Measurements from ENCODE around the gene TBC1D9. TPM values are rescaled to one million over a fixed set of nuclear protein-coding genes. Genes with fewer than 3 reads are reported as not detected.

The TBC1D9 gene
- total RNA-seq, 1 experiment from 2014 or later = 21.7 TPM

GRCh38 chr4:140725556-140725955, 30.6 kb downstream of the TBC1D9 start:
- no peak for TF ChIP-seq CTCF (IDR thresholded peaks at IDR 0.05)
- TF ChIP-seq SIN3A (IDR thresholded peaks at IDR 0.05; ENCODE audit: borderline replicate concordance, insufficient read depth, low read depth, low read length) = no peak
- no peak for TF ChIP-seq TCF7L2 (IDR thresholded peaks at IDR 0.05; ENCODE audit: low read depth, low read length)
- no peak for TF ChIP-seq REST (IDR thresholded peaks at IDR 0.05; ENCODE audit: insufficient read depth in 1 of 2, low read depth in 2 of 2, low read length in 1 of 2)
- no peak for TF ChIP-seq POLR2AphosphoS5 (IDR thresholded peaks at IDR 0.05; ENCODE audit: low read depth, low read length)
- no peaks in the 10 kb centered on the region for H3K27me3 ChIP-seq (ENCODE audit: control insufficient read depth, insufficient read depth, low read length)
- in situ Hi-C loops (cut with HindIII; ENCODE audit: low pct_unique_long_range_greater_than_20kb, low sequenced_read_pairs) (no loop called here), intact Hi-C loops (cut with micrococcal nuclease; ENCODE audit: unreplicated experiment) (no loop called here)
- no peak for DNase-seq (ENCODE audit: low read depth, low spot score)
- peaks cover 48% of the 10 kb centered on the region for H3K4me1 ChIP-seq (ENCODE audit: control insufficient read depth, insufficient read depth, low read length)
- BruUV-seq (replicated peaks) = no TSS peak
- ChIA-PET POLR2A (no interaction called here), CTCF (no interaction called here)
- peak overlapping the region; percentile 91 for H3K27ac ChIP-seq (ENCODE audit: low read length)
- no peak overlapping the region for H3K4me3 ChIP-seq (ENCODE audit: low read depth in 2 of 2, low read length in 2 of 2)
- H3K36me3 ChIP-seq (ENCODE audit: control insufficient read depth, insufficient read depth, low read length) = no peaks in the 10 kb centered on the region; the same call in 1 of the 2 replicates
- ATAC-seq = no peak
- H3K9me3 ChIP-seq (ENCODE audit: control insufficient read depth, insufficient read depth, low read depth, low read length) = no peaks in the 10 kb centered on the region

- DNase-seq (ENCODE audit: low read depth, low spot score) (no peak), ATAC-seq (no peak)
- Histone ChIP-seq H3K4me3 (ENCODE audit: low read depth in 2 of 2, low read length in 2 of 2) (no peak overlapping the region), H3K4me1 (ENCODE audit: control insufficient read depth, insufficient read depth, low read length) (peaks cover 50% of the 10 kb centered on the region), H3K36me3 (ENCODE audit: control insufficient read depth, insufficient read depth, low read length) (no peaks in the 10 kb centered on the region; the same call in 1 of the 2 replicates), H3K27me3 (ENCODE audit: control insufficient read depth, insufficient read depth, low read length) (no peaks in the 10 kb centered on the region), H3K9me3 (ENCODE audit: control insufficient read depth, insufficient read depth, low read depth, low read length) (no peaks in the 10 kb centered on the region), H3K27ac (ENCODE audit: low read length) (peak overlapping the region; percentile 91; the same call in 1 of the 2 replicates)
- ChIA-PET CTCF (no interaction called here), POLR2A (no interaction called here)
- TF ChIP-seq CTCF (IDR thresholded peaks at IDR 0.05) (no peak), SIN3A (IDR thresholded peaks at IDR 0.05; ENCODE audit: borderline replicate concordance, insufficient read depth, low read depth, low read length) (no peak), REST (IDR thresholded peaks at IDR 0.05; ENCODE audit: insufficient read depth in 1 of 2, low read depth in 2 of 2, low read length in 1 of 2) (no peak), POLR2AphosphoS5 (IDR thresholded peaks at IDR 0.05; ENCODE audit: low read depth, low read length) (no peak), TCF7L2 (IDR thresholded peaks at IDR 0.05; ENCODE audit: low read depth, low read length) (no peak)
- in situ Hi-C loops (cut with HindIII; ENCODE audit: low pct_unique_long_range_greater_than_20kb, low sequenced_read_pairs) = no loop called here
- intact Hi-C loops (cut with micrococcal nuclease; ENCODE audit: unreplicated experiment) = no loop called here
- no TSS peak for BruUV-seq (replicated peaks)
These were observed 31.4 kb downstream of the TBC1D9 start for GRCh38 chr4:140724760-140725159.
